NCI-H2196 (cell line): Measurements from ENCODE around the gene ZBED3.
A peak's percentile ranks its signal among the peaks of the same experiment; 100 is the strongest.

ENCODE experiments used
- DNase-seq: peaks from one replicate; lab custom pipeline; 2025; ENCODE audit not compliant: unreplicated experiment; lab: John Stamatoyannopoulos, UW

ZBED3 gene

DNA sequence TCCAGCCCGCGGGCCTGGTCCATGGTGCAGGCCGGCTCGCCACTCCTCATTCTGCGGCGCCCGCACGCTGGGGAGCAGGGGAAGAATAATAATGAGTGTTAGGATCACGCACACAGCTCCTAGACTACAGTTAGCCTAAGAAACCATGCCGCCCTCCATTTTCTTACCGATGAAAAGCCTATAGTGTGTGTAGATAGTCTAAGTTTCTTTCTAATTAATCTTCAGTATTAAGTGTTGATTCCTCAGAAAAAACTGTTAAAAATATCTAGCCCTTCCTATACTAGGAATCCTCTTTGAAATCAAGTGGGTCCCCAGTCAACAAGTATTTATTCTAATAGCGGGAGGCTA, 9.3 kb downstream of the ZBED3 start:
- DNase-seq, result no peak

DNA sequence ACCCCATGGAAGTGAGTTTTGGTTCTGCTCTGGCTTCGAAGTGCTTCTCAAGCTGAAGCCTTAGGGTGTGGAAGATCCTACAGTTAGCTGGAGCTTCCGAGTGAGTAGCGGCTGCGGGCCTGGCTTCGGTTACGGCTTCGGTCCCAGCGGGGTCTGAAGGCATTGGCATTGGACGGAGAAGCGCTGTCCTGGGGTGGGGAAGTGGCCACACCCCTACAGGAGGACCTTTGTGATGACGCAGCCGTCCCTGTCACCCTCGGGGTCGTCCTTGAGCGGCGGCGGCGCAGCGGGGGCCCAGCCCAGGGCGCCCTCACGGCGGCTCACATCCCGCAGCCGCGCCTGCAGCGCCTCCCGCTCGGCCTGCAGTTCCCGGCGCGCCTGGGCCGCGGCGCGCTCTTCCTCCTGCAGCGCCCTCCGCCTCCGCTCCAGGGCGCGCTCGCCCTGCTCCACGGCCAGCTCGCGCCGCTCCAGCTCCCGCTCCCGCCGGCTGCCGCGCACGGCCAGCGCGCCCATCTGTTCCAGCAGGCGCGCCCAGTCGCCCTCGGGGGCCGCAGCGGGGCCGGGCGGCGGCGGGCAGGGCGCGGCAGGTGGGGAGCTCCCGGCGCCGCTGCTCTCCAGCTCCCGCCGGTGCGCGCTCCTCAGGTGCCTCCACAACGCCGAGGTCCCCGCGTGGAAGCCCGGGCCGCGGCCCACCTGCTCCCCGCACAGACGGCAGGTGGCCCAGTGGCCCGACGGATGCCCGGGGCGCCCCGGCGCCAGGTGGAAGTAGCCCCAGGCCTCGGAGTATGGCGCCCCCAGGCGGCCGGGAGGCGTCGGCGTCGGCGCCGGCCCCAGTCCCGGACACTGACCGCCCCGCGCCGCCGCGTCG, 9.9 kb downstream of the ZBED3 start:
- no peak for DNase-seq

DNA sequence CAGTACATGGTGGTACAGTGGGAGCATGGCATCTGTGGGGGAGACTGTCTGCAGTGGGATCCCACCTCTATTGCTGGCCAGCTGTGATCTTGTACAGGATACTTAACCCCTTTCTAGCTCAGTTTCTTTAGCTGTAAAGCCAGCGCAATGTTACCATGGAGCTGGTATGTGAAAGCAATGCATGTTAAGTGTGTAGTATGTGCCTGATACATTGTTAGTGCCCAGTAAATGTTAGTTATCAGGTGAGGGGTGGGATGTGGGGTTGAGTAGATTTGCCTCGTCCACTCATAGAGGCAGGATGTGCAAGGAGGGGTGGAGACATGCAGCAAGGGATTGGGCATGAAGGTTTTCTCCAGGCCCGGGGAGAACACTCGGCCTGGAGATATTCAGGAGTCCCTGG, 12.3 kb downstream of the ZBED3 start:
- DNase-seq, result no peak

DNA sequence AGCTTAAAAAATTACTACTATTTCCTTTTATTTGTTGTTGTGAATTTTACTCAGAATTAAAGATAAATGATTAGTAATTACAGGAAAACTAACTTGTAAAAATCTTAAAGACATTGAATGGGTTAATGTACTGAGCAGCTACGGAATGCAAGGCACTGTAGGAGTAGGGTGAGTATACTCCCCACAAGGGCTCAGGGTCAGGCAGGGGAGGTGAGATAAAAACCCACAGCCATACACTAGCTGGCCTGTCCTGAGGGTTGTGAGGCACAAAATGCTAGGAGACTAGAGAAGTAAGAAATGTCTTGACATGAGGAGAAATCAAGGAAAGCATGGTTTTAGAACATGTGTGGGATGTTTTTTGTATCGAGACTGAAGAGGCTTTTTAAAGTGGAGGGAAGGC, 13.4 kb downstream of the ZBED3 start:
- DNase-seq, result no peak

DNA sequence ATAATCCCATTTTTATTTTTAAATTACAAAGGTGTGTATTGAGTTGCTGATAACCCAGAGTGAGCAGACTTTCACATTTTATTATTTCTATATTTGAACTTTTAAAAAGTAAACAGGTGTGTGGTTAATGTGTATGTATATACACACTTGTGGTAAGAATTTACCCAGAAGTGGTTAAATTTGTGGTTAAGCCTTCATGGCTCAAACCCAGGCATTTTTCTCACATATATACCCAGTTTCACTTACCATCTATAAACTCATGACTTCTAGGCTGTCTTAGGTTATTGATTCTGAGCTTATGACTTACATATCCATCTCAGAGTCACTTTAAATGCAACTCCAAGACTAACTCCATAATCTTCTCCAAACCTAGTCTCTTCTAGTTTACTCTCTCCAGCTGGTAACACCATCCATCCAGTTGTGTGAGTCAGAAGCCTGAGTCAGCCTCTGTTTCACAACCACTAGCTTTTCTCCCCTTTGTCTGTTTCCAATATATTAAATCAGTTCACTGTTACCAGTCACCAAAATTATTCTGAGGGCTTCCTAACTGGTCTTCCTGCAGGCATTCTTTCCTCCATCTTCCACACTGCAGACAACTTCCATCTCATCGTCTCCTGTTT, 20.2 kb downstream of the ZBED3 start:
- DNase-seq, result no peak

DNA sequence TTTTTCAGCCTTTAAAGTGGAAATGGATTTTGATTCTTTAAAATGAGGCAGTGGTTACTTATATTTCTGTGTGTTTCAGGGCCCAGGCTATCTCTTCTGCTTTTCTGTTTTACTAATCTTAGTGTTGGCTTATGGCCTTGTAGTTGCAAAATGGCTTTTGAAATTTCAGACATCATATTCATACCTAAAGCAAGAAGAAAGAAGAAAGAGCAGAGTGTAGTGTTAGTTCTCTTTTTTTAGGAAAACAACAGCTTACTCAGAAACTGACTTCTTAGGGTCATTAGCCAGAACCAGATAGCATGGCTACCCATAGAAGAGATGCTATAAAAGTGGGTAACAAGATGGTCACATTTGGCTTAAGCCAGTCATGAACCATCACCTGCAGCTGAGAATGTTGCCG, 20.9 kb downstream of the ZBED3 start:
- no peak for DNase-seq

DNA sequence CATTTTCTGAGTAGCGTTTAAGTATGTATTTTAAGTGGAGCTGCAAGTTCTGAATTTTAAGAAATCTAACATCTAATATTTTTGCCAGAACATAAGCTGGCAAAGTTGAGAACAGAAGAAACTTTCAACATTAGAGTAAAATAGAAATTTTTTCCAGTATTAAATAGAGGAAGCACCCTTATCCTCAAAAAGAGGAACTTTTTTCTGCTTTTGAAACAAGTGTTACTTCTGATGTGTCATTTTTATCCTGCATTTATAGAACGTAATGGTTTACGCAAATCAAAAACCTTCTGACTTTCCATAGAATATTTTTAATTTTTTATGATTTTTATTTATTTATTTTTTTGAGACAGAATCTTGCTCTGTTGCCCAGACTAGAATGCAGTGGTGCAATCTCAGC, 21.8 kb downstream of the ZBED3 start:
- DNase-seq, result no peak

DNA sequence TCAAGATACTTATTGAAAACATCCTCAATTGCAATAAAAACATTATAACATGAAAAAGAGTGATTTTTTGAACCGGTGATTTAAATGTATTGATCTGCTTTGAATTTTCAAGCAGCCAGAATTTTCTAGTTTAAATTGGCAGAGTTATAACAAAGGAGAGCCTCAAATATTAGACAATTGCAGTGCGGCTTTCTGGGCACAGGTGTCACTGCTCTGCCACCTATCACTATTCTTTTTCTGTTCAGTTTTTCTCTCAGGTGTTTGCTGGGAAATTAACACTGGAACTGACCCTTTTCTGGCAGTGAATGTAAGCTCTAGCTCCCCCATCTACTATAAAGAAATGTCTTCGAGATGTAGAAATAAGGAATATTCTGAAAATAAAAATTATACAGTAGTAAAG, 23.0 kb downstream of the ZBED3 start:
- peak; percentile 3 for DNase-seq

DNA sequence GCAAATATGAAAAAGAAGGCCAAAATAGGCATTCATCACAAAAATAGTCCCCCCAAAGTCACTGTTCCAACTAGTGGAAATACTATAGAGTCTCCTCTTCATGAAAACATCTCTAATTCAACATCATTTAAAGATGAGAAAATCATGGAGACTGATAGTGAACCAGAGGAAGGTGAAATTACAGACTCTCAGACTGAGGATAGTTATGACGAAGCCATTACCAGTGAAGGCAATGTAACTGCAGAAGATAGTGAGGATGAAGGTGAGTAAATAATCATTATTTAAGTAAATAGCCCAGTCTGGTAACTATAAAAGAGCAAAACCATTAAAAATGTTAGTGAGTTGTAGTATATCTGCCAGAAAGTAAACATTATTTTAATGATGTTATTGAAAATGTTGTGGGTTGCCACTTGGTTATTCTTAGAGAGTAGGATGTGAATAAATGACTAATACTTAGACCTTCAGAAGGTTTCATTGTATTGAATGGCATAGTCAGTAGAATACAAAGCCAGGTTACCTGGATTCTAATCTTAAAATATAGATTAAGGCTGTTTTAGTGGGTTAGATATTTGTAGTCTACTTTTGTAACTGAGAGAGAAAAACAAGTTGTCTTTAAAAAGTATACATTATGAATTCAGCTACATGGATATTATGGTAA, 40.5 kb downstream of the ZBED3 start:
- no peak for DNase-seq

DNA sequence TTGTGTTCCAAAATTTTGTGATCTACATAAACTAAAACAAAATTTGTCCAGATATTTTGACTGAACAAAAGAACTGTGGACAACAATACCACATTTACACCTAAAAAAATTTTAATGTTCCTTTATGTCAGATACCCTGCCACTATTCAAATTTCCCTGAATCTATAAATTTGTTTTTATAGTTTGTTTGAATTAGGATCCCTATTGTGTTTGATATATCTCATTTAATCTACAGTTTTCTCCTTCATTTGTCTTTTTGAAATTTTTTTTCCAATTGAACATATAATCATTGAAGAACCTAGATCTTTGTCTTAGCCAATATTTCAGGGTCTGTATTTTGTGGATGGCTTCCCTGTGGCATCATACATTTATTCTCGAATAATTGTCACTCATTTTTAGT, 51.1 kb downstream of the ZBED3 start:
- no peak for DNase-seq

DNA sequence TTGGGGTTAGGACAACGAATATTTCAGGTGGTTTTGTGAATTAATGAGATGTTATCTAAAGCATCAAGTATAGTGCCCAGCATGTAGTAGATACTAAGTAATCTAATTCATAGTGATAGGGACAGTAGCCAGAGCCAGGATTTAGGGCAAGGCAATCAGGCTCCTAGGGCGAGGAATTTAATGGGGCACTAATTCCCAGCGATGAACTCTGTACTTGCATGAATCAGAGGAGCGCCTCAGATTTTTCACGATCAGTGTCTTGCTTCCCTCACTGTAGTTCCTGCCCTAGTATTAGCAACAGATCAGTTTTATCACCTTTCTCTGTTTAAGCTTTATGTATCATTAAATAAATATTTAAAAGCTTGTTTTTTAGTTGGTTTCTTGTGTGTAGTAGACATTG, 53.7 kb downstream of the ZBED3 start:
- no peak for DNase-seq

DNA sequence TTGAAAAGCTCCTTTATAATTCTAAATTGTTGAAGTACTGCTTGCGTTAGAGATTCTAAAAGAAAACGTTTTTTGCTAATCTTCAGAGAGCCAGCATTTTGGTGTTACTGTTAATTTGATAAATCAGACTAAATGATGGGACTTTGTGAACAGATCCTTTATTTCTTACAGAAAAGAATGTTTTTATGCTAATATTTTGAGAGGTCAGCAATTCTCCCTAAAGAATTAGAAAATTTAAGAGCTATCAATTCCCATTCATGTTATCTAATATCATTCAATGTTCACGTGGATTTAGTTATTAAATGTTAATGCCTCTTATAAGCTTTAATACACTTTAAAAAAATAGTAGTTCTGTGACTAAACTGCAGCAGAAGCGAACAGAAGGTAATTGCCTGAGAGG, 54.5 kb downstream of the ZBED3 start:
- no peak for DNase-seq

DNA sequence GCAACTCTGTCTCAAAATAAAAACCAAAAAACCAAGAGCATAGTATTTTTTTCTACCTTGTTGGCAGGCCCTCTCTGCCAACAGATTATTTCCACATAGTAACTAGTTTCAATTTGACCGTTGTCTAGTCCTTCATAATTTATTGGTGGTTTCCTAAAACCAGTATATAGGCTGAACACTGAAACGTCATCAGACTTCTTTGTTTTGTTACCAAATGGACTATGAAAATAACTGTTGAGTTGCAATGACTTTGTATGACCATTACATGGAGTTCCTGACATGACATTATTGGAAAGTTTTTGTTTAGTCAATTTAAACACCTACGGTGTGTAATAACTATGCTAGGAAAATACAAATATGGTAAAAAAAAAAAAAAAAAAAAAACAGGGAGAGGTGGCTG, 55.2 kb downstream of the ZBED3 start:
- DNase-seq, result no peak

DNA sequence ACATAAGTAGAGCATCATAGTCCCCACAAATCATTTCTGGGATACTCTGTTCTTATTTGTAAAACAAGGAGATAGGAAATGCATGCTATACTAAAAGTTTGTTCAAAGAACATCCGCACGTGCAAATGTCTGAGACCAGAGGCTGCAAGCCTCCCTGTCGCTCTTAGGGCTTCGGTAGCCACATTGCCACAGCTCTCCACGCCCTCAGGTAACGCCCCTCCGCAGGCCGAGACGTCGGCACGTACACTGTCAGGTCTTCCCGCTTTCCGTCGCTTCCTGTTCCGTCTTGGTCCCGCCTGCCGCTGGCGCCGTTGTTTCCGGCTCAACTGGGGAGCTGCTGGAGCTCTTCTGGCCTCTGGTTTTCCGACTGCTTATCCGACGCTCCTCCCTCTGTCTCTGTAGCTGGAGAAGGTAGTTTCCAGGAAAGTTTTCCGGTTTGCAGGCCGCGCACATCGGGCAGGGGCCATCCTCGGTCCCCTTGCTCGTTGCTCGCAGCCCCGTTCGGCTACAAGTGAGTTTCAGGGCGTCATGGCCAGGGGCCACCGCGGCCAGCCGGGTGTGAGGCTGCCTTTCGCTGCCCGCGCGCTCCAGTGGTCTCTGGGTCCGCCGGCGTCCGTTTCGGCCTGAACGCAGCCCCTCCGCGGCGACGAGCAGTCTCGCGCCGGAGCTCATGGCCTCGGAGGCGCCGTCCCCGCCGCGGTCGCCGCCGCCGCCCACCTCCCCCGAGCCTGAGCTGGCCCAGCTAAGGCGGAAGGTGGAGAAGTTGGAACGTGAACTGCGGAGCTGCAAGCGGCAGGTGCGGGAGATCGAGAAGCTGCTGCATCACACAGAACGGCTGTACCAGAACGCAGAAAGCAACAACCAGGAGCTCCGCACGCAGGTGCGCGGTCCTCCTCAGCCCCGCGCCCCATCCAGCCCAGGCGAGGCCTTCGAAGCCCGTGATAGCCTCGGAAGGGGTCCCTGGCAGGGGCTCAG, 56.7 kb downstream of the ZBED3 start, which contains the start of gene AGGF1:
AGGF1 (plus strand) TSS at position 308 of the 975 bp plus-strand sequence; CDS start at position 671, 363 bp downstream.
- DNase-seq, result peak; percentile 80

DNA sequence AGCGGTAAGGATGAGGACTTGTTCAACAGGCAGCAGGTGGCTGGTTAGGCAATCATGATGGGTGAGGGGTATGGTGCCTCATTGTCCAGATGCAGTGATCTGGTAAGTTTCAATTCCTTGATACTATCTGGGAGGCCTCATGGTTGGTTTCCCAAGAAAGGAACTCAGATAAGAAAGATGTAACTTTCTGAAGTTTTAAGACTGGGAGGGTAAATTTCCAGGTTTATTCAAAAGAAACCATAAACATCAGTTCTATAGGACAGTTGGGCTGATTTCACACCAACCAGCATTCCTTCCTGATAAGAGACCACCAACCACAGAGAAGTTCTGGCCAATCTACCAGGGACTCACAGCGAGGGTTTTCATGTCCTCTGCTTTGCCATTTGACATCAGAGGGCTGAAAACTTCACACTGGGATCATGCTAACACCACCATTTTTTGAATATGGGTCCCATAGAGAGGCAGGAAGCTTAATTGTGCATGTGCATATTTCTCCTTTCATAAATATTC, 57.7 kb downstream of the ZBED3 start:
- no peak for DNase-seq

DNA sequence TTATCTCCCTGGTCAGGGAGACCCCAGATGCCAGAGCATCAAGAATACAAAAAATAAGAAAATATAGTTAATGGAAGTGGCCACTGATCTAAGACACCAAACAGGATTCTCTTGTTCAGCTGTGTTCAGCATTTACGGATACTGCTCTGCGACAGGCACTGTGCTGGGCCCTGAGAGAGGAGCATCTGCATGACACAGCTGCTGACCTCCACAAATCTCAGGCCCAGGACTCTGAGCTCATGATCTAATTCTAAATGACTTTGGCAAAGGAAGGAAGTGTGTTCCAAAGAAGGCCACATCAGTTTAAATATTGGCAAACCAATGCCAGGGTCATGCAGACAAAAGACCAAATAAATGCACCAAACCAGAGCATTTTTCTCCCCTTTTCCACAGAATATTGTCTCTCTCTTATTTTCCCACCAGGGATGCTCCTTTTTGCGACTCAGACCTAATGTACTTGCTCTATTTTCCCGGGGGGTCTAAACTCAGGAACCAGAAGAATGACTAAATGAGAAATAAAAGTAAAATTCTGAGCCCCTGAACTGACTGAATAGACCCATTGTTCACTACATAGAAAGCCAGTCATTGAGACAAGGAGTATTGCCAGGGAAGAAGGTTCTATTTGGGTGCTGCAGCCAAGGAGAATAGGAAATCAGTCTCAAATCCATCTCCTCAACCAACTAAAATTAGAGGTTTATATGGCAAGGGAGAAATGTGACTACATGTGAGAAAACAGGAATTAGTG, 58.3 kb downstream of the ZBED3 start:
- DNase-seq, result no peak

DNA sequence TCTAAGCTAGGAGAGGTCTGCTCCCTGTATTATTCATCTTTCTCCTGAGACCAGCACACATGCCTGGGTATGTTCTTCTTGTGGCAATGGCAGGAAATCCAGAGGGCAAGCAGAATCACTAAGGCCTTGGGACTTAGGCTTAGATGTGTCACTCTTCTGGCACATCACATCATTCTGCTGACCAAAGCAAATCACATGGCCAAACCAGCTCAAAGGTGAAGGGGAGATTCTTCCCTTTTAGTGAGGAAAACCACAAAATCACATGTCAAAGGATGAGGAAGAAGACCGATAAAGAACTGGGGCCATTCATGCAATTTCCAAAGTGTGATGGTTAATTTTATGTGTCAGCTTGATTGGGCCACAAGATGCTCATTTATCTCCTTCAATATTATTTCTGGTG, 62.6 kb downstream of the ZBED3 start:
- no peak for DNase-seq

DNA sequence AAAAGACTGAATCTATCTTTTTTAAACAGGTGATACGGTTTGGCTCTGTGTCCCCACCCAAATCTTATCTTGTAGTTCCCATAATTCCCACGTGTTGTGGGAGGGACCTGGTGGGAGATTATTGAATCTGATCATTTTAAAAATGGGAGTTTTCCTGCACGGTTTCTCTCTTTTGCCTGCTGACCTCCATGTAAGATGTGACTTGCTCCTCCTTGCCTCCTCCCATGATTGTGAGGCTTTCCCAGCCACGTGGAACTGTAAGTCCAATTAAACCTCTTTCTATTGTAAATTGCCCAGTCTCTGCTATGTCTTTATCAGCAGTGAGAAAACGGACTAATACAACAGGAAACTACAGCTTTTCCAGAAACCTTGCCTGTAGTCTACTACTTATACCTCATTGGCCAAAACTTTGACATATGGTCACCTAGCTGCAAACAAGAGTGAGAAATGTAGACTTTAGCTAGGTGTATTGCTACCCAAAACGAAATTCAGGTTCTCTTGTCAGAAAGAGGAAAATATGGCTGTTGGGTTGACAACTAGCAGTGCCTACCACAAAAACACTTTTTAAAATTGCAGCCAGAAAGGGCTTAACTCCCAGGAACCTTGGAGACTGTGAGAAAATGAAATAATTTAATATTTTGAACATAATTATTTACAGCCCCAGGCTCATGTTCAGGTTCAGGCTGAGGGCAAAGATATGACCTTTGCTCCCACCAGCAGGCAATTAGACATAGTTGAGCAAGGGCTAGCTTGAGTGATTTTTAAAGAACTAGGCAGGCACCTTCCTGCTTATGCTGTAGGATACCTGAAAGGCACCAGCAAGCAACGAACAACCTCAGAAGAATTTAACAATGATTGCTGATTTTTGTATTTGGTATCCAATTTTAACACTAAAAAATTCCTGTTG, 64.3 kb downstream of the ZBED3 start:
- no peak for DNase-seq
